Measurements from ENCODE around the gene PDK1.
"Not testable (repeated sequence)": the region's sequence is repeated elsewhere in the genome, so short reads cannot be mapped to it uniquely, and the experiment has no call there.

DNA sequence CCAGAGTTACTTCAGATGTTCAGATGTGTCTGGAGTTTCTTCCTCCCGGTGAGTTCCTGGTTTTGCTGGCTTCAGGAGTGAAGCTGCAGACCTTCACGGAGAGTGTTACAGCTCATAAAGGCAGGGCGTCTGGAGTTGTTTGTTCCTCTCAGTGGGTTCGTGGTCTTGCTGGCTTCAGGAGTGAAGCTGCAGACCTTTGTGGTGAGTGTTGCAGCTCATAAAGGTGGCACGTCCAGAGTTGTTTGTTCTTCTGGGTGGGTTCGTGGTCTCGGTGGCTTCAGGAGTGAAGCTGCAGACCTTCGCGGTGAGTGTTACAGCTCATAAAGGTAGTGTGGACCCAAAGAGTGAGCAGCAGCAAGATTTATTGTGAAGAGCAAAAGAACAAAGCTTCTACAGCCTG is 31.3 kb downstream of the PDK1 start:
- TF ChIP-seq, protein P1, sequence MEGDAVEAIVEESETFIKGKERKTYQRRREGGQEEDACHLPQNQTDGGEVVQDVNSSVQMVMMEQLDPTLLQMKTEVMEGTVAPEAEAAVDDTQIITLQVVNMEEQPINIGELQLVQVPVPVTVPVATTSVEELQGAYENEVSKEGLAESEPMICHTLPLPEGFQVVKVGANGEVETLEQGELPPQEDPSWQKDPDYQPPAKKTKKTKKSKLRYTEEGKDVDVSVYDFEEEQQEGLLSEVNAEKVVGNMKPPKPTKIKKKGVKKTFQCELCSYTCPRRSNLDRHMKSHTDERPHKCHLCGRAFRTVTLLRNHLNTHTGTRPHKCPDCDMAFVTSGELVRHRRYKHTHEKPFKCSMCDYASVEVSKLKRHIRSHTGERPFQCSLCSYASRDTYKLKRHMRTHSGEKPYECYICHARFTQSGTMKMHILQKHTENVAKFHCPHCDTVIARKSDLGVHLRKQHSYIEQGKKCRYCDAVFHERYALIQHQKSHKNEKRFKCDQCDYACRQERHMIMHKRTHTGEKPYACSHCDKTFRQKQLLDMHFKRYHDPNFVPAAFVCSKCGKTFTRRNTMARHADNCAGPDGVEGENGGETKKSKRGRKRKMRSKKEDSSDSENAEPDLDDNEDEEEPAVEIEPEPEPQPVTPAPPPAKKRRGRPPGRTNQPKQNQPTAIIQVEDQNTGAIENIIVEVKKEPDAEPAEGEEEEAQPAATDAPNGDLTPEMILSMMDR (IDR thresholded peaks at IDR 0.05) = not testable (repeated sequence)
- TF ChIP-seq POLR2A (IDR thresholded peaks at IDR 0.05) = not testable (repeated sequence)
